Measurements from ENCODE around the gene ONECUT1.

ONECUT1 gene

DNA sequence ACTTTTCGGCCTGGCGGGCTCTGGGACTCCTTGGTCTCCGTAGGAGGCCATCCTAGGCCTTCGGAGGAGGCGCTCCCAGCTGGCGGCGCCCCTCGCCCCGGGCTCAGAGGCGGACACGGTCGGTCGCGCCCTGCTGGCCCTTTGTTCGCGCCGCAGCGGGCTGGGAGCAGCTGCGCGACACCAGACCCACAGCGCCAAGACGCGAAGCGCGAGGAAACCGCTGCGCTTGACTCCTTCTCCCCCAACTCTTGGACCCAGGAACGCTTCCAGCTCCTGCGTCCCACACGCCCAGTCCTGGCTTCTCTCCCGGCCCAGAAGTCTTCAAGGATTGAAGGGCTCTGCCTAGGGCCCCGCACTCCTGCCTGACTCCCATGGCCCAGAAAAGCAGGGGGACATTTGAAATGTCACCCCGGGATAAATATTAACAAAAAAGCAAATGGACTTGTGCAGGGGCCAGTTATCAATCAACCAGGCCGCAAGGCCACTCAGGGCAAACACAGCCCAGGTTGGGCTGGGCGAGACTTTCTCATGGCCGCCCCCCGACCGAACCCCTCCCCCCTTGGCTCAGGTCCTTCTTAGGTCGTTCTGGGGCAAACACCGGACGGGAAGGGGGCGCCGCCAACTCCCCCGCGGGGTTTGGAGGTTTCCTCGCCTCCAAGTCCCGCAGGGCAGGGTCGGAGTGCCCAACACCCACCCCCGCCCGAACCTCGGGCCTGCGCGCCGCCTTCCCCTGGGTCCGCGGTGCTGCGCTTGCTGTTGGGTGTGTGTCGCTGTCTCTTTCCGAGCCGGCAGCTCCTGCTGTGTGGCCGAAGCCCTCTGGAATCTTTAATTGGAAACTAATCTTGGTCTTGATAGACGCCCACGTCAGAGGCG, 5.1 kb downstream of the ONECUT1 start:
- H3K4me3 ChIP-seq (ENCODE audit: low read depth, low read length): no peak overlapping the region
- TF ChIP-seq, protein P1, sequence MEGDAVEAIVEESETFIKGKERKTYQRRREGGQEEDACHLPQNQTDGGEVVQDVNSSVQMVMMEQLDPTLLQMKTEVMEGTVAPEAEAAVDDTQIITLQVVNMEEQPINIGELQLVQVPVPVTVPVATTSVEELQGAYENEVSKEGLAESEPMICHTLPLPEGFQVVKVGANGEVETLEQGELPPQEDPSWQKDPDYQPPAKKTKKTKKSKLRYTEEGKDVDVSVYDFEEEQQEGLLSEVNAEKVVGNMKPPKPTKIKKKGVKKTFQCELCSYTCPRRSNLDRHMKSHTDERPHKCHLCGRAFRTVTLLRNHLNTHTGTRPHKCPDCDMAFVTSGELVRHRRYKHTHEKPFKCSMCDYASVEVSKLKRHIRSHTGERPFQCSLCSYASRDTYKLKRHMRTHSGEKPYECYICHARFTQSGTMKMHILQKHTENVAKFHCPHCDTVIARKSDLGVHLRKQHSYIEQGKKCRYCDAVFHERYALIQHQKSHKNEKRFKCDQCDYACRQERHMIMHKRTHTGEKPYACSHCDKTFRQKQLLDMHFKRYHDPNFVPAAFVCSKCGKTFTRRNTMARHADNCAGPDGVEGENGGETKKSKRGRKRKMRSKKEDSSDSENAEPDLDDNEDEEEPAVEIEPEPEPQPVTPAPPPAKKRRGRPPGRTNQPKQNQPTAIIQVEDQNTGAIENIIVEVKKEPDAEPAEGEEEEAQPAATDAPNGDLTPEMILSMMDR (IDR thresholded peaks at IDR 0.05; ENCODE audit: borderline replicate concordance, insufficient read depth, low read depth, low read length): no peak

DNA sequence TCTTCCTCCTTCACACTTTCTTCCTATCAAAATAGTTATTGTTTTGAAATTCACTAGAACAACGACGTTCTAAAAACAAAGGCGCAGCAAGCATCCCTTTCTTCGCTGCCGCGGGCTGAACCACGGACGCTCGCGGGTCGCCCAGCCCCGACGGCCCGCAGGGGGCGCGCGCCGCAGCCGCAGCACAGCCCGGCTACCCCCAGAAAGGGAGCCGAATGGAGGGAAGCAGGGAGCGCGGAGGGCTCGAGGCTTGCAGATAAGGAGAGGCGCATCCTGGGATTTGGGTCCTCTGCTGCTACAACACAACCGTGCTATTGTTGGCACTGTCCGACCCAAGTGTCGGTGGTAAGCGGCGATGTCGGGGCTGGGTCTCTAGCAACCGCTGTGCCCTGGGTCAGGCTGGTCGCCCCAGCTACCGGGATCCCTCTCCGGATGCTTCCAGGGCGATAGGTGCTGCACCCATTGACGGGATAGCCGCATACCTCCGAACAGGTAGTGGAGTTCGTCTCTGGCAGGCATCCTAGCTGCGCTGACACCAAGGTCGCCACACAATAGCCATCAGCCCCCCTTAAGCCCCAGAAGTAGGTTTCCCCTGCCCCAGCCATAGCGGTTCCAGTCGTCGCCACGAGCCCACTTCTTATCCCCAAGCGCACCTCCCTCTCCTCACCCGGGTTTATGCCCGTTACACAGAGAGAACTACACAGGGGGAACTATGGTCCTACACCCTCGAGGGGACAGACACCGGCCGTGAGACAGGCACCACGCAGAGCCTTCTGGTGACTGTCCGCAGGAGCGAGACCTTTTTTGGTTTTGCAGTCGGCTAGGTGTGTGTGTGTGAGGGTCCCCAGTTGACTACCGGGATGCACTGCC, 6.0 kb downstream of the ONECUT1 start:
- TF ChIP-seq, protein P1 (IDR thresholded peaks at IDR 0.05; ENCODE audit: borderline replicate concordance, insufficient read depth, low read depth, low read length): peak; percentile 74

GRCh38 chr15:52783191-52783829, 6.8 kb downstream of the ONECUT1 start:
- TF ChIP-seq, protein P1 (IDR thresholded peaks at IDR 0.05; ENCODE audit: borderline replicate concordance, insufficient read depth, low read depth, low read length): no peak
- no peak overlapping the region for H3K4me3 ChIP-seq (ENCODE audit: low read depth, low read length)

More for the DNA sequence above, 6.0 kb downstream of the ONECUT1 start:
- H3K4me3 ChIP-seq (ENCODE audit: low read depth, low read length): no peak overlapping the region

- no peak overlapping the region for H3K4me3 ChIP-seq (ENCODE audit: low read depth, low read length)
- TF ChIP-seq, protein P1 (IDR thresholded peaks at IDR 0.05; ENCODE audit: borderline replicate concordance, insufficient read depth, low read depth, low read length): no peak
Measured at GRCh38 chr15:52782514-52782913, 7.6 kb downstream of the ONECUT1 start.

GRCh38 chr15:52780172-52780980, 9.8 kb downstream of the ONECUT1 start:
- no peak overlapping the region for H3K4me3 ChIP-seq (ENCODE audit: low read depth, low read length)
- TF ChIP-seq, protein P1 (IDR thresholded peaks at IDR 0.05; ENCODE audit: borderline replicate concordance, insufficient read depth, low read depth, low read length): peak; percentile 79

- no peak overlapping the region for H3K4me3 ChIP-seq (ENCODE audit: low read depth, low read length)
- TF ChIP-seq, protein P1 (IDR thresholded peaks at IDR 0.05; ENCODE audit: borderline replicate concordance, insufficient read depth, low read depth, low read length): no peak
Measured at GRCh38 chr15:52778457-52778856, 11.7 kb downstream of the ONECUT1 start.

Measured in GM12875 (cell line).